ENCODE data around the gene SLX9.

Gene SLX9

DNA sequence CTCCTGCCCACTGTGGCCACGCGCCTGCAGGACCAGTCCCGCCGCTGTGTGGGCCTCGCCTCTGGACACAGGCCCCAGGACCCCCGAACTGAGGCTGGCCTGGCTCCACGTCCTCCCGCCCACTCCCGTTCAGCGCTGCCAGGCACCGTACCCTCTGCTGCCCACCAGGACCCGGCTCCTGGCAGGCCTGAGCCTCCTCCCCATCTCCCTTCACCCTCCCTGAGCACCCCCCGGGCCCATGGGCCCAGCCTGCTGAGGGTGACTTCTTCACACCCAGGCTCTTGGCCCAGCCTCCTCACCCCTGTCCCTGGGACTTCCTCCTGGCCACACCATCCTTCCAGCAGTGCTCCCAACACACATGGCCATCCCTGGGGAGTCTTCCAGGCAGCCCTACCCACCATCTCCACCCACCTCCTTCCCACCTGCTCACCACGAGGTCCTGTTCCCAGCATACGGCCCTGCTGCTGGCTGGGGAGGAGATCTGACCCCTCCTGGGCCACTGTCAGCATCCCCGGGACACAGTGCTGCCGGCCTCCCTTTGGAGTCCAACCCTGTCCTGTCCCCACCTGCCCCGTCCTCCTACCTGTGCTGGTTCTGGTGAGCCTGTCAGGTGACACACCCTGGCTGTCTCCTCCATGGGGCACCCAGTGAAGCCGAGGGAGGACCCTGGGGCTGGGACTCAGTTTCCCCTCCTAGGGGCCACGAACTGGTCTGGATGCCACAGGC lies 53.7 kb downstream of the SLX9 start:
- Histone ChIP-seq H3K4ac (ENCODE audit: low read depth in 1 of 2, low read length in 2 of 2) (no peak overlapping the region), H3K4me3 (ENCODE audit: insufficient read depth in 1 of 2, low read depth in 1 of 2, low read length in 2 of 2) (no peak overlapping the region), H3K79me1 (replicated peaks; ENCODE audit: low read length, poor library complexity, severe bottlenecking) (no peaks in the 10 kb centered on the region), H3K14ac (ENCODE audit: low read length in 2 of 2) (no peak overlapping the region), H3K23ac (ENCODE audit: low read length in 2 of 2) (no peak overlapping the region), H3K27ac (ENCODE audit: low read length, poor library complexity, severe bottlenecking) (no peak overlapping the region), H3K27me3 (ENCODE audit: control insufficient read depth in 1 of 2, insufficient read depth in 1 of 2, low read length in 2 of 2) (peaks cover 0 to 36% of the 10 kb centered on the region in 2 experiments), H4K8ac (ENCODE audit: low read length) (no peak overlapping the region), H2AK5ac (ENCODE audit: low read length, severe bottlenecking) (peak overlapping the region; percentile 33), H2AFZ (ENCODE audit: low read depth, low read length) (no peak overlapping the region), H3K4me2 (ENCODE audit: low read length, poor library complexity, severe bottlenecking) (no peak overlapping the region), H3K9me3 (ENCODE audit: control insufficient read depth, low read length) (no peaks in the 10 kb centered on the region), H2BK120ac (ENCODE audit: low read depth, low read length) (no peak overlapping the region), H3K36me3 (ENCODE audit: control insufficient read depth in 1 of 2, insufficient read depth in 2 of 2, low read depth in 1 of 2, low read length in 2 of 2) (no peaks in the 10 kb centered on the region), H2BK12ac (ENCODE audit: low read length in 2 of 2) (no peak overlapping the region), H2BK5ac (ENCODE audit: low read depth, low read length, poor library complexity, severe bottlenecking) (no peak overlapping the region), H2BK15ac (ENCODE audit: low read depth, poor library complexity, severe bottlenecking) (no peak overlapping the region), H3K4me1 (ENCODE audit: control insufficient read depth, insufficient read depth, low read depth, low read length) (peaks cover 29% of the 10 kb centered on the region), H4K91ac (ENCODE audit: low read length) (no peak overlapping the region), H3K9ac (ENCODE audit: low read length) (no peak overlapping the region), H3K18ac (ENCODE audit: low read depth in 1 of 2, low read length in 2 of 2) (no peak overlapping the region)
- 96% methylated on average over 18 of the region's 20 CpGs for WGBS
- no peak for DNase-seq

DNA sequence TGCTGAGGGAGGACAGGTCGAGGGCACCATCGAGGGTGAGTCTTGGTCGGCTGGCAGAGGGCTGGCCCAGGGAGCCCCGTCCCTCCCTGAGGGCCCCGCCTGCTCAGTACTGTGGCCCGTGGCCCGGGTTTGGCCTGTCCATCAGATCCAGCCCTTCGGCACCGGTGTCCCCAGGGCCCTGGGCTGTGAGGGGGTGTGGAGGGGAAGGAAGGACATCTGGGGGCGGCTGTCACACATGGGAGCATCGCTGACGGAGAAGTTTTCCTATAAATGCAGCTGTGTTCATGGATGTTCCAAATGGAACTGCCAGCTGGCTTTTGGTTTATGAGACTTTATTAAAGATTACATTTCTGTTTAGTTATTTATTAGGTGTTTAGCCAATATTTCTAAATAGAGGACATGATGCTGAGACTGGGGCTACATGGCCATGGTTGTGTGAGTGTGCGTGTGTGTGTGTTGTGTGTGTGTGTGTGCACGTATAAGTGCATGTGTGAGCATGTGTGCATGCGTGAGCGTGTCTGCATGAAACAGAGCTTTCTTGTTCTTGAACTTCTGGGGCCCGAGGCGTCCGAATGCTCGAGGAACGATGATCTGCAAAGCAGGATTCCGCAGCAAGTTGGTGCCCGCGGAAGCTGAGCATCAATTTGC lies 54.3 kb downstream of the SLX9 start:
- peaks cover 26% of the 10 kb centered on the region for H3K4me1 ChIP-seq (ENCODE audit: control insufficient read depth, insufficient read depth, low read depth, low read length)
- no peak overlapping the region for H2BK120ac ChIP-seq (ENCODE audit: low read depth, low read length)
- no peak overlapping the region for H3K27ac ChIP-seq (ENCODE audit: low read length, poor library complexity, severe bottlenecking)
- no peaks in the 10 kb centered on the region for H3K36me3 ChIP-seq (ENCODE audit: control insufficient read depth in 1 of 2, insufficient read depth in 2 of 2, low read depth in 1 of 2, low read length in 2 of 2)
- H3K9ac ChIP-seq (ENCODE audit: low read length): no peak overlapping the region
- H2AFZ ChIP-seq (ENCODE audit: low read depth, low read length): no peak overlapping the region
- H4K91ac ChIP-seq (ENCODE audit: low read length): no peak overlapping the region
- H4K8ac ChIP-seq (ENCODE audit: low read length): no peak overlapping the region
- H2BK12ac ChIP-seq (ENCODE audit: low read length in 2 of 2): no peak overlapping the region
- H3K9me3 ChIP-seq (ENCODE audit: control insufficient read depth, low read length): no peaks in the 10 kb centered on the region
- H3K14ac ChIP-seq (ENCODE audit: low read length in 2 of 2): no peak overlapping the region
- H2AK5ac ChIP-seq (ENCODE audit: low read length, severe bottlenecking): no peak overlapping the region
- no peak overlapping the region for H3K4me2 ChIP-seq (ENCODE audit: low read length, poor library complexity, severe bottlenecking)
- H3K23ac ChIP-seq (ENCODE audit: low read length in 2 of 2): no peak overlapping the region
- 90% methylated on average over 24 of the region's 24 CpGs for WGBS
- H3K4ac ChIP-seq (ENCODE audit: low read depth in 1 of 2, low read length in 2 of 2): no peak overlapping the region
- H2BK15ac ChIP-seq (ENCODE audit: low read depth, poor library complexity, severe bottlenecking): no peak overlapping the region
- no peak overlapping the region for H3K18ac ChIP-seq (ENCODE audit: low read depth in 1 of 2, low read length in 2 of 2)
- no peak overlapping the region for H2BK5ac ChIP-seq (ENCODE audit: low read depth, low read length, poor library complexity, severe bottlenecking)
- H3K27me3 ChIP-seq (ENCODE audit: control insufficient read depth in 1 of 2, insufficient read depth in 1 of 2, low read length in 2 of 2): peaks cover 0 to 43% of the 10 kb centered on the region in 2 experiments
- no peak for DNase-seq
- no peaks in the 10 kb centered on the region for H3K79me1 ChIP-seq (replicated peaks; ENCODE audit: low read length, poor library complexity, severe bottlenecking)
- no peak overlapping the region for H3K4me3 ChIP-seq (ENCODE audit: insufficient read depth in 1 of 2, low read depth in 1 of 2, low read length in 2 of 2)

- Histone ChIP-seq H3K36me3 (ENCODE audit: control insufficient read depth in 1 of 2, insufficient read depth in 2 of 2, low read depth in 1 of 2, low read length in 2 of 2) (no peaks in the 10 kb centered on the region), H3K79me1 (replicated peaks; ENCODE audit: low read length, poor library complexity, severe bottlenecking) (no peaks in the 10 kb centered on the region), H3K27me3 (ENCODE audit: control insufficient read depth in 1 of 2, insufficient read depth in 1 of 2, low read length in 2 of 2) (peaks cover 0 to 49% of the 10 kb centered on the region in 2 experiments), H2BK120ac (ENCODE audit: low read depth, low read length) (no peak overlapping the region), H3K4ac (ENCODE audit: low read depth in 1 of 2, low read length in 2 of 2) (no peak overlapping the region), H3K4me1 (ENCODE audit: control insufficient read depth, insufficient read depth, low read depth, low read length) (peaks cover 20% of the 10 kb centered on the region), H2BK15ac (ENCODE audit: low read depth, poor library complexity, severe bottlenecking) (no peak overlapping the region), H3K4me3 (ENCODE audit: insufficient read depth in 1 of 2, low read depth in 1 of 2, low read length in 2 of 2) (no peak overlapping the region), H2AK5ac (ENCODE audit: low read length, severe bottlenecking) (no peak overlapping the region), H2BK12ac (ENCODE audit: low read length in 2 of 2) (no peak overlapping the region), H3K9me3 (ENCODE audit: control insufficient read depth, low read length) (no peaks in the 10 kb centered on the region), H3K14ac (ENCODE audit: low read length in 2 of 2) (no peak overlapping the region), H3K9ac (ENCODE audit: low read length) (no peak overlapping the region), H2AFZ (ENCODE audit: low read depth, low read length) (no peak overlapping the region), H3K4me2 (ENCODE audit: low read length, poor library complexity, severe bottlenecking) (no peak overlapping the region), H3K18ac (ENCODE audit: low read depth in 1 of 2, low read length in 2 of 2) (no peak overlapping the region), H4K8ac (ENCODE audit: low read length) (no peak overlapping the region), H3K27ac (ENCODE audit: low read length, poor library complexity, severe bottlenecking) (no peak overlapping the region), H2BK5ac (ENCODE audit: low read depth, low read length, poor library complexity, severe bottlenecking) (no peak overlapping the region), H4K91ac (ENCODE audit: low read length) (no peak overlapping the region), H3K23ac (ENCODE audit: low read length in 2 of 2) (no peak overlapping the region)
- DNase-seq: no peak
- WGBS: 90% methylated on average over 14 of the region's 15 CpGs
These were observed 55.0 kb downstream of the SLX9 start for GRCh38 chr21:44994695-44995342.

- peaks cover 0 to 44% of the 10 kb centered on the region in 2 experiments for H3K27me3 ChIP-seq (ENCODE audit: control insufficient read depth in 1 of 2, insufficient read depth in 1 of 2, low read length in 2 of 2)
- no peak overlapping the region for H4K8ac ChIP-seq (ENCODE audit: low read length)
- no peak overlapping the region for H3K18ac ChIP-seq (ENCODE audit: low read depth in 1 of 2, low read length in 2 of 2)
- H3K4me1 ChIP-seq (ENCODE audit: control insufficient read depth, insufficient read depth, low read depth, low read length): peaks cover 14% of the 10 kb centered on the region
- H3K36me3 ChIP-seq (ENCODE audit: control insufficient read depth in 1 of 2, insufficient read depth in 2 of 2, low read depth in 1 of 2, low read length in 2 of 2): no peaks in the 10 kb centered on the region
- no peaks in the 10 kb centered on the region for H3K9me3 ChIP-seq (ENCODE audit: control insufficient read depth, low read length)
- WGBS: 88% methylated on average over 23 of the region's 23 CpGs
- no peak overlapping the region for H2AFZ ChIP-seq (ENCODE audit: low read depth, low read length)
- no peak overlapping the region for H3K4me2 ChIP-seq (ENCODE audit: low read length, poor library complexity, severe bottlenecking)
- H3K4me3 ChIP-seq (ENCODE audit: insufficient read depth in 1 of 2, low read depth in 1 of 2, low read length in 2 of 2): no peak overlapping the region
- no peak overlapping the region for H2BK5ac ChIP-seq (ENCODE audit: low read depth, low read length, poor library complexity, severe bottlenecking)
- H3K4ac ChIP-seq (ENCODE audit: low read depth in 1 of 2, low read length in 2 of 2): no peak overlapping the region
- no peak overlapping the region for H2BK12ac ChIP-seq (ENCODE audit: low read length in 2 of 2)
- no peak overlapping the region for H2AK5ac ChIP-seq (ENCODE audit: low read length, severe bottlenecking)
- H3K9ac ChIP-seq (ENCODE audit: low read length): no peak overlapping the region
- H3K23ac ChIP-seq (ENCODE audit: low read length in 2 of 2): no peak overlapping the region
- no peak overlapping the region for H2BK15ac ChIP-seq (ENCODE audit: low read depth, poor library complexity, severe bottlenecking)
- H3K14ac ChIP-seq (ENCODE audit: low read length in 2 of 2): no peak overlapping the region
- no peaks in the 10 kb centered on the region for H3K79me1 ChIP-seq (replicated peaks; ENCODE audit: low read length, poor library complexity, severe bottlenecking)
- no peak overlapping the region for H4K91ac ChIP-seq (ENCODE audit: low read length)
- no peak overlapping the region for H2BK120ac ChIP-seq (ENCODE audit: low read depth, low read length)
- H3K27ac ChIP-seq (ENCODE audit: low read length, poor library complexity, severe bottlenecking): no peak overlapping the region
- DNase-seq: no peak
These were observed 55.6 kb downstream of the SLX9 start for GRCh38 chr21:44995343-44995941.

All from mesenchymal stem cell (in vitro differentiated cells and primary cell).